GM21360 (cell line): ENCODE measurements around the gene CTSH.

Source experiments
- ATAC-seq: cut with Tn5 transposase; IDR thresholded peaks from one replicate; pipeline ENCODE4 v1.9.1; 2021; ENCODE audit warnings: mild to moderate bottlenecking, moderate library complexity; ENCODE audit not compliant: unreplicated experiment

Gene CTSH, protein sequence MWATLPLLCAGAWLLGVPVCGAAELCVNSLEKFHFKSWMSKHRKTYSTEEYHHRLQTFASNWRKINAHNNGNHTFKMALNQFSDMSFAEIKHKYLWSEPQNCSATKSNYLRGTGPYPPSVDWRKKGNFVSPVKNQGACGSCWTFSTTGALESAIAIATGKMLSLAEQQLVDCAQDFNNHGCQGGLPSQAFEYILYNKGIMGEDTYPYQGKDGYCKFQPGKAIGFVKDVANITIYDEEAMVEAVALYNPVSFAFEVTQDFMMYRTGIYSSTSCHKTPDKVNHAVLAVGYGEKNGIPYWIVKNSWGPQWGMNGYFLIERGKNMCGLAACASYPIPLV

DNA sequence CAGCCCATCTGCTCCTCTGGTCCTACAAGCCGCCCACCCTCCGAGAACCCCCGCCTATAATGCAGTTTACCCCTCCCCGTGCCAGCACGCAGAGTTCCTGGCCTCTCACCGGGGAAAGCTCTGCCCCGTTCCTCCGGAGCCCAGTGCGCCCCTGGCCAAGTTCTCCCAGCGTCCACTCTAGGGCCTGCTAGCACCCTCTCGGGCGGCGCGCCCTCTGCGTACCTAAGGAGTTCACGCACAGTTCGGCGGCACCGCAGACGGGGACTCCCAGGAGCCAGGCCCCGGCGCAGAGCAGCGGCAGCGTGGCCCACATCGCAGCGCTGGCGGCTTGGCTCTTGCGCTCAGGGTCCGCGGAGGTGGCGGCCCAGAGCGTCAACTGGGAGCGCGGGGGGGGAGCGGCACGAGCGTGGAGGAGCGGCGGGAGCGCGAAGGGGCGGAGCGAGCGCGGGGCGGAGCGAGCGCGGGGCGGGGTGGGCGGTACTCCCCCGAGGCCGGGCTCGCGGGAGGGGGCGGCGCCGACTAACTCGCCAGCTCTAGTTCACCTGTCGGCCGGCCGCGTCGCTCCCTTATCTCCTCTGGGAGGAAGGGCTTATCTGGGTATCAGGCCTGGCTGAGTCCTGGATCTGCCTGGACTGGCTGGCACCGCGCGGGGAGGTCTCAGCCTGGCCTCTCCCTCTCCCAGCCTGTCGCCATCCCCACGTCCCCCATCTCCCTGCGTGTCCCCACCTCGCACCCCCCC lies at the start of gene CTSH:
TSS of gene CTSH (minus strand) at position 378 of the 739 bp plus-strand sequence. CDS start at position 313, 65 bp downstream.
- ATAC-seq: peak; percentile 76

DNA sequence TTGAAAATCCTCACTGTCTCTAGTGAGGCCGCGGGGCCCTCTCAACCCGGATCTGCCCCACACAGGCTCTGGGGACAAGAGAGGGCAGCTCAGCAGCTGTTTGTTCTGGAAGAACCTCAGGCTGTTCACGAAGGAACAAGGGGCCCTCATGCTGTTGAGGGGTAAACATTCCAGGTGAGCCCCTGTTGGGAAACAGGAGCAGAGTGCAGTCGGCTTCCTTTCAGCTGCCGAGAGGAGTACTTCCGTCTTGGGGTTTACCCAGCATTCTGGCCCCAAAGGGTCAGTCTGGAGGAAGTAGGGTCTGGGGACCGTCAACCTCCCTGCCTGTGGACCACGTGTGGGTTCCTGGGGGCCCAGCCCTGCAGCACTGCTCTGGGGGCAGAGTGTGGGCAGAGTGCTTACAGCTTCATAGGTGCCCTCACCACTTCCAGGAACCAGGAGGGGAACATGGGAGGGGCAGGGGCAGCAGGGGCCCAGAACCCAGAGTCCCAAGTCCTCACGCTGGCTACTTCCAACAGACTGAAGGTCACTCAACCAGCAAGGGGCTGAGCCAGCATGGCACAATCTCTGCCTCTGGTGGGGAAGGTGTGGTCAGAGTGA lies 49.2 kb upstream of the CTSH start:
- no peak for ATAC-seq

- ATAC-seq: no peak
Observed at GRCh38 chr15:78993257-78993930, 48.5 kb upstream of the CTSH start.

DNA sequence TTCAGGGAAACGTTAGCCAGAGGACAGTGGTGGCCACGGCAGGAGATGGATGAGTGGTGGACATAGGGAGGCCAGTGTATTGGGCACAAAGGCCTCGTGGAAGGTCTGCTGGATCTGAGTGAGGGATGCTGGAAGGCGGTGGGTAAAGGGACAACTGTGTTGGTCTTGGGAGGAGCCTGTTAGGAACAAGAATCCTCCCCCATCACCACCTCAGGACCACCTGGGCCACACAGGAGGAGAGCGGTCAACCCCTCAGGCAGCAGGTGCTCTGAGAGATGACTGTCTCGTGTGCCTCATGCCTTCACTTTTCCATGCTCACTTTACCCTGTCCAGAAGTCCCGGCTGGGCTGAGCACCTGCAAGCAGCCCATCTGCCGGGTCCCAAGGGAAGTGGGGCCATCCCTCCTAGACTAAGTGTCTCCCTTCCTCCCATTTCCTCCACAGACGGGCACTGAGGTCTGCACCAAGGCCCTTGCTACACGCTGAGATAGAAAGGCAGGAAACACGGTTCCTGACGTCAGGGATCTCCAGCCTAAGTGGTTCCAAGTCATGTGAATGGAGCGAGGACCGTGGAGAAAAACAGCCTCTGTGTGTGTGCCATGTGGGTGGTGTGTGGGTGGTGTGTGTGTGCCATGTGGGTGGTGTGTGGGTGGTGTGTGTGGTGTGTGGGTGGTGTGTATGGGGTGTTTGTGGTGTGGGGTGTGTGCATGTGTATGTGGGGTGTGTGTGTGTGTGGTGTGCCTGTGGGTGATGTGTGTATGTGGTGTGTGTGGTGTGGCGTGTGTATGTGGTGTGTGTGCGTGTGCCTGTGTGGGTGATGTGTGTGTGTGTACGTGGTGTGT lies 47.8 kb upstream of the CTSH start:
- ATAC-seq: no peak

GRCh38 chr15:78991879-78992278 lies 47.0 kb upstream of the CTSH start:
- no peak for ATAC-seq

DNA sequence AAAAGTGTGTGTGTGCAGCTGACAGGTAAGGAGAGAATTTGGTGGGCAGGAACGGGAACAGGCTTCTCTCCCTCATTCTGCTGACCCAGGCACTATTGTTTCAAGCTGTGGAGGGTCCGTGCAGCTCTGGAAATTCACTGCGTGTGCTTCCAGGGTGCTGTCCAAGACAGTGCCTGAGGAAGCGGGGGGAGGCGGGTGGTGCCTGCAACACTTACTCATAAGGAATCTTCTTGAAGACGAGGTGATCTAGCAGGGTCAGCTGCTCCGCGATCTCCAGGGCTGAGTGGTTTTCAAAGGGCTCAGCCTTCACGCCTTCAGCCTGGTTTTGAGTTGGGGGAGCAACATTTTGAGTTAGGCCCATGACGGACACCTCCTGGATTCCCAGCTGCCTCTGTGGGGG lies 46.6 kb upstream of the CTSH start:
- ATAC-seq: no peak

DNA sequence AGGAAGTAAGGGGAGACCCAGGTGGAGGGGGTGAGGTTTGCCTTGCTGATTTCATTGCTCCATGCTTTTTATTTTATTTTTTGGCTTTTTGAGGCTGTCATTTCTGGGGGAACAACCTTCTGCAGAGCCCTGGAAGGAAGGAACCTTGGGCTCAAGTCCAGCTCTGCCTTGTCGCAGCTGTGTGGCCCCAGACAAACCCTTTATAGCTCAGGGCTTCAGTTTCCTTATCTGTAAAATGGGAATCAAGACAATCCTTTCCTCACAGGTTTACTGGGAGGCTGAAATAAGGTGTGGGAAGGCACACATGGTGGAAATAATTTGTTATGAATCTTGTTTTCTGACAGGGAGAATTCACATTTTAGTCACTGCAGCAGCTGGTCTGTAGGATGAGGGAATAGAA lies 45.4 kb upstream of the CTSH start:
- ATAC-seq: no peak

- ATAC-seq: no peak
Observed at GRCh38 chr15:78989701-78990240, 44.9 kb upstream of the CTSH start.

GRCh38 chr15:78988361-78988911 lies 43.6 kb upstream of the CTSH start:
- ATAC-seq: no peak

DNA sequence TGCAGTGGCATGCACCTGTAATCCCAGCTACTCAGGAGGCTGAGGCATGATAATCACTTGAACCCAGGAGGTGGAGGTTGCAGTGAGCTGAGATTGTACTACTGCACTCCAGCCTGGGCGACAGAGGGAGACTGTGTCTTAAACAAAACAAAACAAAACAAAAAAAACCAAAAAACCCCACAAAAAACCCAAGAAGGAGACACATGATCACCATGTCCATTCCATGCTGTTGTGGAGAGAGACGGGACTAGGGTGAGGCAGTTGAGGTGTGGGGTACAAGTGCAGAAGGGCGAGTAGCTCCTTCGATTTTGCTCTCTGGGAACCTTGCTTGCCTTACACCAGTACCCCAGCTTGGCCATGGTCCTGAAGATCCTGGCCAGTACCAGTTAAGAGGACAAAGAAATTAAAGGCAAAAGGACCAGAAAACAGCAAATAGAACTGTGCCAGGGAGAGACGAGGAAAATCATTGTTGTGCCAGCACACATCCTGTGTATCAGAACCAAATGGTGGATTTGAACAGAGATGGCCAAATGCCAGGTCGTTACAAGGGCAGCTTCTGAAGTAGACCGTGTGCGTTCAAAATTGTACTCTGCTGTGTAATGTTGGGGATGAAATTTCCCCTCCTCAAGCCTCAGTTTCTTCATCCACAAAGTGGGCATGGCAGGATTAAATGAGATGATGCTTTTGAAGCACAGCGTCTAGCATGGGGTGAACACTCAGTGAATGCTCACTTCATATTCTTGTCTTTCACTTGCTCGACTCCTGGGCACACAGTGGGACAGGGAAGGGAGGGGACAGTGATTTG lies 42.9 kb upstream of the CTSH start:
- no peak for ATAC-seq

DNA sequence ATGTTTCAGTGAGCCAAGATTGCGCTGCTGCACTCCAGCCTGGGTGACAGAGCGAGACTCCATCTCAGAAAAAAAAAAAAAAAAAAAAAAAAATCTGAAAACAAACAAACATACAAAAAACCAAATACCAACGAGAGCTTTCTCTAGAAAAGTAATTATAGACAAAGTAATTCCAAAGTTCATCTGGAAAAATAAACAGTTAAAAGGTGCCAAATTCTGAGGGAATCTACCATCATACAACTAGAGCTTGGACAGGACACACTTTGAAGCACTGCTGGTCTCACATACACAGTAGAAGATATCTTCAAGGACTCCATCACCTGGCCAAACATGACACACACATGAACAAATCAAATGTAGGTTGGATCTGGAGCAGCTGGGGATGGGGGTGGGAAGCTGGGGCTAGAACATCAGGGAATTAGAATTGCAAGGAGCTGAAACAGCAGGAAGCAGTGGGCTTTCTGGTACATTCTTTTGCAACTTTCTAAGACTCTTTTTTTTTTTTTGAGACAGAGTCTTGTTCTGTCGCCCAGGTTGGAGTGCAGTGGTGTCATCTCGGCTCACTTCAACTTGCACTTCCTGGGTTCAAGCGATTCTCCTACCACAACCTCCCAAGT lies 41.1 kb upstream of the CTSH start:
- no peak for ATAC-seq

DNA sequence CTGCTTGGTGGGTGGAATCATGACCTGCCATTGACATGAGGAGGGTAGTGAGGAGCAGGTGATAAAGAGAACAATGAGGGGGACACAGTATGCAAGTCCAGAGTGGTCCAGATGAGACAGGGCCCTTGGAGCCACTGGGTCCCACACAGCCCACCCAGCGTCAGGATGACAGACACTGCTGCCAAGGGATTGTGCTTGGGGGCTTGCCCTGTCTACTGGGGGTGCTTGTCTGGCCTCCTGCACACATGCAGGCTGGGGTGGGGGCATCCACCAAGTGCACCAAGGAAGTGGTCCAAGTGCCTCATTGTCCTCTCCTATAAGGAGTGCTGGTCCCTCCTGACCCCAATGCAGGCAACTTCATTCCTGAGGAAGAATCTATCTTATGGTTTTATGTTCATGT lies 39.2 kb upstream of the CTSH start:
- ATAC-seq: no peak

DNA sequence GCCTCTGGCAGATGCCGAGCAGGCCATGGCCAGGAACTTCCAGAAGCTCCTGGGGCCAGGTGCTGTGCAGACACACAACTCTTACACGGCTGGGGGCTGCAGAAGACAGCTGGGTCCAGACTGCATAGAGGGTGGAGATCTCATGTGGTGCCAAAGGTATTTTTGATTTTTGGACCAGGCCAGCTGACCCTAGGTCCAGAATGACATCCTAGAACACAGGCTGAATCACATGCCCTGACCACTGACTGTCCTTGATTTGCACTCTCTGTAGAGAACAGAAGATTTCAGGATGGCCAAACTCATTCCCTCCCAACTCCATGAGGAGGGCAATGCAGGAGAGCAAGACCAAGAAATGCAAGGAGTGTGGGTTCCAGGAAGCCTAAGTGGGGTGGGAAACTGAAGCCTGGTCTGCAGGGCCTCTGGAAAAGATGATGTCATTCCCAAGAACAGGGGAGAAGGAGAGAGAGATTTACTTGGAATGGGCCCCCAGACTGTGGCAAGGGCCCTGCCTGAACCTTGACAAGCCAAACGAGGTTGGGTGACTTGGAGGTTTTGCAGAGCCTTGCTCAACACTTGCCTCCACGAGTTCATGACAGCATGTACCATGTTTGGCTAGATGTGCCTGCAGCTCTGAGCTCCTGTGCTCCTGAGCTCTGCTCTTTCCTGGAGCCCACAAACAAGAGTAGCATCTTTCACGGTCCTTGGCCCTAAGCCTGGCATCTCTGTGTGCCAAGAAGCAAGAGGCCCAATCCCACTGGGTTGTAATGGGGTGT lies 38.5 kb upstream of the CTSH start:
- no peak for ATAC-seq

DNA sequence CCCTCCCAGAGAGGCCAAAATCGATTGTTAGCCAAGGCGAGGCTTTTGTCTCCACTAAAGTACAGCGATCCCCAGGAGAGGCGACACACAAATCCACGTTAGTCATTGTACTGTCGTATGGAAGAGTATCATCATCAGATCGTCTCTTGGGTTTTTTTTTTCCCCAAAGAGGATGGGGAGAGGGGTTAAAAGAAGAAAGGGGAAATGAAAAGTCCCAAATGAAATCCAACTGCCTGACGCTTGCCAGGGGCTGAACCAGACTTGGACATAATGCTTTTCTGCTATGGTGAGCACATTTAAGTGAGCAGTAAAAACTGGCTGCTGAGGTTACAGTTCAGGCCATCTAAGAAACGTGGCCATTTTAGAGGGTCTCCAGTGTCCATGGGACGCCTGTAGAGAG lies 37.9 kb upstream of the CTSH start:
- ATAC-seq: no peak

GRCh38 chr15:78981532-78982313 lies 36.9 kb upstream of the CTSH start:
- no peak for ATAC-seq

- no peak for ATAC-seq
Observed at GRCh38 chr15:78979456-78980320, 34.8 kb upstream of the CTSH start.
